ENCODE data around the gene PSMB3. TPM values are rescaled to one million over a fixed set of nuclear protein-coding genes. Genes with fewer than 3 reads are reported as not detected.
A peak's percentile ranks its signal among the peaks of the same experiment; 100 is the strongest.

The PSMB3 gene
- polyA plus RNA-seq, 2 of the 4 experiments (the other 2 are of a cell fraction): 417 to 463 TPM

DNA sequence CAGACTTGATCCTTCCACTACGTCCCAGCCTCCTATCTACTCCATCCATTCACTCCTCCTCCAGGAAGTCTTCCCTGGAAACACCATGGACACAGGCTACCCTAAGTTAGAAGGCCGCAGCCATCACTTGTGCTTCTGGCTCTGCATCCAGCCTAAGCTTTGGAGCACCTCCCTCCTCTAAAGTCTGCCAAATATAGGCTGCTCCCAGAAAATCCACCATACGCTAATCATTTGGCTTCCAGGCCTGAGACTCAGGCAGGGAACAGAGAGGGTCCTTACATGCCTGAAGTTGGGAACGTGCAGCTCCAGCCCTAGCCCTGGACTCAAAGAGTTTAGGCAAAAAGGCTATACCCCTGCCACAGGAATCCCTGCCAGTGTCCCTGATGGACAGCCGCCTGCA, 11.1 kb upstream of the PSMB3 start:
- FAIRE-seq: no peak
- Histone ChIP-seq H3K4me2 (no peak overlapping the region), H3K4me1 (peaks cover 31% of the 10 kb centered on the region), H3K4me3 (no peak overlapping the region), H3K27ac (no peak overlapping the region), H3K9me3 (no peaks in the 10 kb centered on the region)
- ChIA-PET CTCF (interaction anchor here (0.5 to 1.2 kb wide), 3 partner anchors 8 to 54 kb away, joined by 3 to 4 read pairs (median 3); no protein-coding TSS in a partner anchor), POLR2A (interaction anchor here (0.6 kb wide), 1 partner anchor 11 kb away, joined by 3 read pairs; no protein-coding TSS in a partner anchor)
- TF ChIP-seq KDM5A (IDR thresholded peaks at IDR 0.05) (no peak), SREBF2 (IDR thresholded peaks at IDR 0.05) (no peak), FOSB (CRISPR knock-in tag; IDR thresholded peaks at IDR 0.05) (no peak), PHF8 (IDR thresholded peaks at IDR 0.05; ENCODE audit: borderline replicate concordance, low read depth) (no peak), JUN (IDR thresholded peaks at IDR 0.05) (no peak), FOXS1 (CRISPR knock-in tag; IDR thresholded peaks at IDR 0.05) (no peak), EHMT2 (IDR thresholded peaks at IDR 0.05; ENCODE audit: low read depth) (no peak), ZC3H11A (IDR thresholded peaks at IDR 0.05) (no peak), KDM1A (IDR thresholded peaks at IDR 0.05; ENCODE audit: low read depth) (no peak), NPAS2 (CRISPR knock-in tag; IDR thresholded peaks at IDR 0.05; ENCODE audit: borderline replicate concordance) (no peak), TP53 (CRISPR knock-in tag; IDR thresholded peaks at IDR 0.05) (no peak), CEBPB (IDR thresholded peaks at IDR 0.05) (no peak)
- TF ChIP-seq, protein P1, sequence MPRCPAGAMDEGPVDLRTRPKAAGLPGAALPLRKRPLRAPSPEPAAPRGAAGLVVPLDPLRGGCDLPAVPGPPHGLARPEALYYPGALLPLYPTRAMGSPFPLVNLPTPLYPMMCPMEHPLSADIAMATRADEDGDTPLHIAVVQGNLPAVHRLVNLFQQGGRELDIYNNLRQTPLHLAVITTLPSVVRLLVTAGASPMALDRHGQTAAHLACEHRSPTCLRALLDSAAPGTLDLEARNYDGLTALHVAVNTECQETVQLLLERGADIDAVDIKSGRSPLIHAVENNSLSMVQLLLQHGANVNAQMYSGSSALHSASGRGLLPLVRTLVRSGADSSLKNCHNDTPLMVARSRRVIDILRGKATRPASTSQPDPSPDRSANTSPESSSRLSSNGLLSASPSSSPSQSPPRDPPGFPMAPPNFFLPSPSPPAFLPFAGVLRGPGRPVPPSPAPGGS (IDR thresholded peaks at IDR 0.05): no peak
- no peak for ATAC-seq
- DNase-seq (ENCODE audit: low read depth in 1 of 2, low spot score in 1 of 2): no peak
- 89% methylated on average over 5 of the region's 5 CpGs for WGBS (ENCODE audit: missing lambda C conversion rate)

DNA sequence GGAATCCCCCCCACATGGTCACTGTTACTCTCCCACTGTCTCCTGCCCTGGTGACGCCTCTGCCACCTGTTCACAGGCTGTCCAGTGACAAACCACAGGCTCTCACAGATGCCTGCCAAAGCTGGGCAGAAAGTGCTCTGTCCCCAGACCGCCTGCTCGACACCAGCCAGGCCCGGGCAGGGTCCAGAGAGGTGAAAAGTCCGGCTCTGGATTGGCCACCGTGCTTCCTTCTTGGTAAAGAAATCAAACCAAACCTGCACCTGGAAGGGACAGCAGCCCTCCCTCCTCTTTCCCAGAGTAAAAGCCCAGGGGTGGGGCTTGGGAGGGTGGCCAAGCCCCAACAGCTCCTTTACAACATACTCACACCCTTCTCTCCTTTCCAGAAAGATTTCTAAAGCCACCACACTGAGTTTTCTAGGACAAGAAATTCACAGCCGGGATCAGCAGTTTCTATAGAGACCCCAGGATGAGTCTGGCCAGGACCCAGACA, 10.6 kb upstream of the PSMB3 start:
- TF ChIP-seq EHMT2 (IDR thresholded peaks at IDR 0.05; ENCODE audit: low read depth): no peak
- TF ChIP-seq JUN (IDR thresholded peaks at IDR 0.05): 0 out of 5 replicates have a peak, but pooled peaks of 1 of the 2 experiments have one; percentile 2
- no peak for TF ChIP-seq RAD21 (conservative IDR thresholded peaks at IDR 0.05 in 1 of 2, IDR thresholded peaks at IDR 0.05 in 1 of 2)
- FAIRE-seq: no peak
- Histone ChIP-seq H3K4me3 (no peak overlapping the region), H3K9me3 (no peaks in the 10 kb centered on the region), H3K4me1 (peaks cover 36% of the 10 kb centered on the region), H3K27ac (no peak overlapping the region), H3K4me2 (no peak overlapping the region)
- POLR2A ChIA-PET: no interaction called here
- no peak for DNase-seq (ENCODE audit: low read depth in 1 of 2, low spot score in 1 of 2)
- WGBS (ENCODE audit: missing lambda C conversion rate): 74% methylated on average over 6 of the region's 7 CpGs
- CTCF ChIA-PET: interaction anchor here (0.8 to 1.4 kb wide), 3 partner anchors 8 to 13 kb away, joined by 3 to 6 read pairs (median 4); partner anchors contain the start of gene CISD3
- ATAC-seq: no peak; a peak in 1 of 6 replicates

DNA sequence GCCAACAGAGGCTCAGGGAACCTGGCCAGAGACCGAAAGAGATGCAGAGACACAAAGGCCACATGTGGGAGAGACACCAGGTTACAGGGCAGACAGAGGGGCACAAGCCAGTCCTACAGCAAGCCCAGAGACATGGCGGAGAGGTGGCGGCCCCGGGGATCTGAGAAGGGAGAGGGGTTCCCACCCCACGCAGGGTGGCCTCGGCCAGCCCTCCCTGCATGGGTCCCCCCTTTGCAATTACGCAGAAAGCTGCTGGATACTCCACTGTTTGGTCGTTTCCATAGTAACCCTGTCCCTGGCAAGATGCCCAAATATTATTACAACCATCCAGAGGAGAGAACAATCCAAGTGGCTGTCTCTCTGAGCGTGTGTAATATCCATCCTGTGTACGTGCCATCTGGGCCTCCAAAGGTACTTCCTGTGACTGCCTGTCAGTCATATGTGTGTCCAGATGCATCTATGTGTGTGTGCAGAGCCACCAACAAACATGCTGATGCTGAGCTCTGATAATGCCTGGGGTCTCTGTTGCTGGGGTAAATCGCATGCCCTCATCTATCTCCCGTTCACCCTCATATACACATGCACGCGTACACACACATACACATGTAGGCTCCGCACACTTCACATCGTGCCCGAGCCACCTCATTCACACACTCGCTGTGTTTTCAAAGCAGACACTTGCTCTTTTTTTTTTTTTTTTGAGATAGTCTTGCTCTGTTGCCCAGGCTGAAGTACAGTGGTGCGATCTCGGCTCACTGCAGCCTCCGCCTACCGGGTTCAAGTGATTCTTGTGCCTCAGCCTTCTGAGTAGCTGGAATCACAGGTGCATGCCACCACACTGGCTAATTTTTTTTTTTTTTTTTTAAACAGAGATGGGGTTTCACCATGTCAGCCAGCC, 9.9 kb upstream of the PSMB3 start:
- peaks cover 36% of the 10 kb centered on the region for H3K4me1 ChIP-seq
- 85% methylated on average over 22 of the region's 22 CpGs for WGBS (ENCODE audit: missing lambda C conversion rate)
- DNase-seq (ENCODE audit: low read depth in 1 of 2, low spot score in 1 of 2) (peak in 1 of 2 experiments; percentile 51), FAIRE-seq (no peak), ATAC-seq (peak in 1 of 2 experiments; percentile 11; a peak in 3 of 6 replicates)
- CTCF ChIA-PET: interaction anchor here (0.7 to 5.8 kb wide), 6 partner anchors 7 to 208 kb away, joined by 3 to 107 read pairs (median 4); partner anchors contain the start of gene CISD3
- no peaks in the 10 kb centered on the region for H3K9me3 ChIP-seq
- H3K4me3 ChIP-seq: no peak overlapping the region
- TF ChIP-seq HDAC2 (IDR thresholded peaks at IDR 0.05) (no peak), CBX8 (IDR thresholded peaks at IDR 0.05) (no peak), POLR2A (IDR thresholded peaks at IDR 0.05; ENCODE audit: low read length) (no peak), CEBPB (IDR thresholded peaks at IDR 0.05) (no peak), NFE2L2 (conservative IDR thresholded peaks at IDR 0.05; ENCODE audit: low read length) (no peak), HEYL (CRISPR knock-in tag; IDR thresholded peaks at IDR 0.05) (no peak), FOXS1 (CRISPR knock-in tag; IDR thresholded peaks at IDR 0.05) (no peak), HOXB13 (CRISPR knock-in tag; IDR thresholded peaks at IDR 0.05; ENCODE audit: low read depth) (no peak)
- TF ChIP-seq, protein P2, sequence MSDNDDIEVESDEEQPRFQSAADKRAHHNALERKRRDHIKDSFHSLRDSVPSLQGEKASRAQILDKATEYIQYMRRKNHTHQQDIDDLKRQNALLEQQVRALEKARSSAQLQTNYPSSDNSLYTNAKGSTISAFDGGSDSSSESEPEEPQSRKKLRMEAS (IDR thresholded peaks at IDR 0.05): no peak
- TF ChIP-seq, protein P3, sequence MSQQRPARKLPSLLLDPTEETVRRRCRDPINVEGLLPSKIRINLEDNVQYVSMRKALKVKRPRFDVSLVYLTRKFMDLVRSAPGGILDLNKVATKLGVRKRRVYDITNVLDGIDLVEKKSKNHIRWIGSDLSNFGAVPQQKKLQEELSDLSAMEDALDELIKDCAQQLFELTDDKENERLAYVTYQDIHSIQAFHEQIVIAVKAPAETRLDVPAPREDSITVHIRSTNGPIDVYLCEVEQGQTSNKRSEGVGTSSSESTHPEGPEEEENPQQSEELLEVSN (IDR thresholded peaks at IDR 0.05; ENCODE audit: borderline replicate concordance, low read depth): no peak
- H3K4me2 ChIP-seq: no peak overlapping the region
- H3K27ac ChIP-seq: no peak overlapping the region
- POLR2A ChIA-PET: no interaction called here

Data from A549 (cell line).